CD4-positive, CD25-positive, alpha-beta regulatory T cell (primary cell): ENCODE data around the gene COX7A2L. TPM values are rescaled to one million over a fixed set of nuclear protein-coding genes. Genes with fewer than 3 reads are reported as not detected.

Source experiments
- ATAC-seq, 2 donors: fragments of 150-1000 bp; cut with Tn5 transposase; one replicate each; pipeline ENCODE4 v1.10.0; 2021; ENCODE audit warnings: low read depth in 2 of 2, moderate number of reproducible peaks in 2 of 2, moderate library complexity in 1 of 2
- DNase-seq, 3 donors: peaks; one replicate each; pipeline versions ENCODE4 v3.0.0 to v3.0.0-alpha.2; 2012 to 2022; ENCODE audit warnings: mixed read lengths in 1 of 3
- H3K27ac ChIP-seq: one replicate; pipeline ENCODE4 v1.7.0; 2013; ENCODE audit warnings: mild to moderate bottlenecking, low read length; ENCODE audit not compliant: insufficient read depth, poor library complexity, severe bottlenecking
- H3K27me3 ChIP-seq: one replicate; pipeline ENCODE4 v1.7.0; 2013; ENCODE audit warnings: low read length; ENCODE audit not compliant: control insufficient read depth, insufficient read depth
- H3K36me3 ChIP-seq: one replicate; pipeline ENCODE4 v1.7.0; 2013; ENCODE audit warnings: mild to moderate bottlenecking, low read length, moderate library complexity; ENCODE audit not compliant: control insufficient read depth, insufficient read depth
- H3K4me1 ChIP-seq: 2 replicates; pipeline ENCODE4 v1.7.0; 2013; ENCODE audit warnings: mild to moderate bottlenecking, low read length; ENCODE audit not compliant: insufficient read depth, control insufficient read depth, poor library complexity, severe bottlenecking
- H3K4me3 ChIP-seq: one replicate; pipeline ENCODE4 v1.7.0; 2013; ENCODE audit warnings: low read depth, mild to moderate bottlenecking, low read length, moderate library complexity
- H3K9me3 ChIP-seq, 2 experiments: 1 replicate in 1 of 2; 2 replicates in 1 of 2; pipeline ENCODE4 v1.7.0; 2013; ENCODE audit warnings: low read length in 2 of 2, mild to moderate bottlenecking in 1 of 2, moderate library complexity in 1 of 2; ENCODE audit not compliant: control insufficient read depth in 2 of 2
- H3K27ac Mint-ChIP-seq, 3 donors: one replicate each; pipeline ENCODE4 v1.8.0; 2020 to 2022; ENCODE audit warnings: mild to moderate bottlenecking in 3 of 3, mixed read lengths in 3 of 3, moderate library complexity in 2 of 3
- H3K27me3 Mint-ChIP-seq: one replicate; pipeline ENCODE4 v1.8.0; 2022; ENCODE audit warnings: mild to moderate bottlenecking, mixed read lengths
- H3K36me3 Mint-ChIP-seq: one replicate; pipeline ENCODE4 v1.8.0; 2020; ENCODE audit warnings: mixed read lengths
- H3K4me1 Mint-ChIP-seq, 4 donors: one replicate each; pipeline ENCODE4 v1.8.0; 2020 to 2022; ENCODE audit warnings: mixed read lengths in 4 of 4, mild to moderate bottlenecking in 1 of 4
- H3K4me3 Mint-ChIP-seq, 4 donors: one replicate each; pipeline ENCODE4 v1.8.0; 2020 to 2022; ENCODE audit warnings: mild to moderate bottlenecking in 4 of 4, mixed read lengths in 4 of 4, moderate library complexity in 3 of 4
- H3K9me3 Mint-ChIP-seq, 7 donors: one replicate each; pipeline ENCODE4 v1.8.0; 2020 to 2022; ENCODE audit warnings: mixed read lengths in 7 of 7, mild to moderate bottlenecking in 3 of 7, moderate library complexity in 2 of 7
- polyA plus RNA-seq, 4 donors: library from polyadenylated mRNA; unstranded; fragments of 300-500 nt; fragmentation: Illumina TruSeq; gene quantifications; one replicate each; pipeline ENCODE4 v1.2.3, GENCODE V29; 2021
- total RNA-seq: library from RNA; stranded (reverse); gene quantifications from one replicate; pipeline ENCODE4 v1.2.3, GENCODE V29; 2022

The COX7A2L gene
- total and polyA plus RNA-seq, 5 donors from 2014 or later, result 57.2 to 214 (median 191) TPM

DNA sequence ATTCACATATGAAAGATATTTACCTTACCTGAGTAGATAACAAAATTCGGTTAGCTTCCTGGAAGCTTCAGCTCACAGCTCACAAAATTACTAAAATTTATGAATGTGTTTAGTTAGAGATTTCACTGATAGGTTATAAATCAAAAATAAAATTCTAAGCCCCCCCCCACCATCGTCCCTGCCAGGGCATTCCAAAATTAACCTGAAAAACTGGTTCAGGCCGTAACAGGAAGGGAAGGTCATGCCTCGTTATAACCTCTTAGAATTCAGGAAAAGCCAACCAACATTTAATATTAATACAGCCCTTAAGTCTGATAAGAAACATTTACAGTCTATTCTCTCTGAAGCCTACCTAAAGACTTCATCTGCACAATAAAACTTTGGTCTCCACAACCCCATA, 48.9 kb downstream of the COX7A2L start:
- ATAC-seq (no peak), DNase-seq (no peak)
- Histone ChIP-seq H3K27me3 (no peaks in the 10 kb centered on the region), H3K27ac (no peak overlapping the region), H3K4me1 (peaks cover 3% of the 10 kb centered on the region), H3K9me3 (no peaks in the 10 kb centered on the region), H3K4me3 (no peak overlapping the region), H3K36me3 (peaks cover 55% of the 10 kb centered on the region)
- peaks cover 16 to 25% (median 19%) of the 10 kb centered on the region in 4 donors for H3K4me1 Mint-ChIP-seq
- no peak overlapping the region for H3K27ac Mint-ChIP-seq
- no peak overlapping the region for H3K4me3 Mint-ChIP-seq
- no peaks in the 10 kb centered on the region for H3K9me3 Mint-ChIP-seq
- H3K27me3 Mint-ChIP-seq, result no peaks in the 10 kb centered on the region
- peaks cover 37% of the 10 kb centered on the region for H3K36me3 Mint-ChIP-seq

DNA sequence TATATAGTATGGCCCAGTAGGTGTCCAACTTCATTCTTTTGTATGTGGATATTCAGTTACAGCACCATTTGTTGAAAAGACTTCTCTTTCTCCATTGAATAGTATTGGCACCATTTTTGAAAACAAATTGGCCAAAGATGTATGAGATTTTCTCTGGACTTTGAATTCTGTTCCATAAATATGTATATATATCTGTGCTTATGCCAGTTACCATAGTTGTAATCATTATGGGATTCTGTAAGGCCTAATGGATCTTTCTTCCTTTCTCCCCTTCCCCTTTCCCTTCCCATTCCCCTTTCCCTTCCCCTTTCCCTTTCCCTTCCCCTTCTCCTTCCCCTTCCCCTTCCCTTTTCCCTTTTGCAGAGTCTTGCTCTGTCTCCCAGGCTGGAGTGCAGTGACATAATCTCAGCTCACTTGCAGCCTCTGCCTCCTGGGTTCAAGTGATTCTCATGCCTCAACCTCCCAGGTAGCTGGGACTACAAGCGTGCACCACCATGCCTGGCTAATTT, 51.0 kb downstream of the COX7A2L start:
- H3K9me3 Mint-ChIP-seq, result no peaks in the 10 kb centered on the region
- H3K36me3 Mint-ChIP-seq, result peaks cover 34% of the 10 kb centered on the region
- H3K27me3 Mint-ChIP-seq, result no peaks in the 10 kb centered on the region
- no peaks in the 10 kb centered on the region for H3K9me3 ChIP-seq
- ATAC-seq, result no peak
- H3K4me3 Mint-ChIP-seq, result no peak overlapping the region
- peaks cover 49% of the 10 kb centered on the region for H3K36me3 ChIP-seq
- peaks cover 6% of the 10 kb centered on the region for H3K4me1 ChIP-seq
- no peak overlapping the region for H3K27ac ChIP-seq
- H3K4me3 ChIP-seq, result no peak overlapping the region
- peak overlapping the region; percentile 47 to 79 (median 59) for H3K27ac Mint-ChIP-seq
- H3K4me1 Mint-ChIP-seq, result peaks cover 7 to 28% (median 22%) of the 10 kb centered on the region in 4 donors
- DNase-seq, result no peak
- H3K27me3 ChIP-seq, result no peaks in the 10 kb centered on the region

DNA sequence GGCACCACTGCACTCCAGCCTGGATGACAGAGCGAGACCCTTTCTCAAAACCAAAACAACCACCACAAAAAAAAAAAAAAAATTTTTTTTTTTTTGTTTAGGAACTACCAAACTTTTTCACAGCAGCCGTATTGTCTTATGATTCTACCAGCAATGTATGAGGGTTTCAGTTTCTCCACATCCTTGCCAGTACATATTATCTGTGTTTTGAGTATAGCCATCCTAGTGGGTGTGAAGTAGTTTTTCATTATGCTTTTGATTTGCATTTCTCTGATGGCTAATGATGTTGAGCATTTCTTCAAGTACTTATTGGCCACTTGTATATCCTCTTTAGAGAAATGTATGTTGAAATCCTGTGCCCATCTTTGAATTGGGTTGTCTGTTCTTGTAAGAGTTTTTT, 51.7 kb downstream of the COX7A2L start:
- Mint-ChIP-seq H3K36me3 (peaks cover 30% of the 10 kb centered on the region), H3K9me3 (no peaks in the 10 kb centered on the region)

DNA sequence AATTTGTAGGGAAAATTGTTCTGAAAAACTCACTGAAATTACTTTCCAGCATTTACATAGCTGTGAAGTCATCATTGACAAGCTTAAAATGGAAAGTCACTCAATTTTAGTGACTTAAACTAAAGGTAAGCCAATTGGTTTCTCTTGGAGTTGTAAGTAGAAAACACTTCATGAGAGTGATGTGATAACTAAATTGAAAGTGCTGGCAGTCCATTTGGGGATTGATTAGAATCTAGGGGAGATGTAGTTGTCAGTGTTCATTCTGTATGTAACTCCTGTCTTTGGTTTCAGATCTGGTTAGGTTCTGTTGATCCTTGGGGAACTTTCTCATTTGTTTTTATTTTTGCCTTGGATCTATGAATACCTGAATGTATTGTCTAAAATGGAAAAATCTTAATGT, 53.8 kb downstream of the COX7A2L start:
- peak overlapping the region in 1 of 3 donors; percentile 44 for H3K27ac Mint-ChIP-seq
- H3K36me3 ChIP-seq, result peaks cover 65% of the 10 kb centered on the region
- H3K36me3 Mint-ChIP-seq, result peaks cover 44% of the 10 kb centered on the region

More for the DNA sequence above, 51.7 kb downstream of the COX7A2L start:
- DNase-seq, result no peak
- no peaks in the 10 kb centered on the region for H3K9me3 ChIP-seq
- peak overlapping the region; percentile 47 to 79 (median 59) for H3K27ac Mint-ChIP-seq
- H3K36me3 ChIP-seq, result peaks cover 50% of the 10 kb centered on the region
- peaks cover 6% of the 10 kb centered on the region for H3K4me1 ChIP-seq
- H3K27me3 ChIP-seq, result no peaks in the 10 kb centered on the region
- no peak overlapping the region for H3K4me3 Mint-ChIP-seq
- H3K4me3 ChIP-seq, result no peak overlapping the region
- H3K27ac ChIP-seq, result no peak overlapping the region
- no peaks in the 10 kb centered on the region for H3K27me3 Mint-ChIP-seq
- no peak for ATAC-seq
- H3K4me1 Mint-ChIP-seq, result peaks cover 1 to 29% (median 16%) of the 10 kb centered on the region in 4 donors

DNA sequence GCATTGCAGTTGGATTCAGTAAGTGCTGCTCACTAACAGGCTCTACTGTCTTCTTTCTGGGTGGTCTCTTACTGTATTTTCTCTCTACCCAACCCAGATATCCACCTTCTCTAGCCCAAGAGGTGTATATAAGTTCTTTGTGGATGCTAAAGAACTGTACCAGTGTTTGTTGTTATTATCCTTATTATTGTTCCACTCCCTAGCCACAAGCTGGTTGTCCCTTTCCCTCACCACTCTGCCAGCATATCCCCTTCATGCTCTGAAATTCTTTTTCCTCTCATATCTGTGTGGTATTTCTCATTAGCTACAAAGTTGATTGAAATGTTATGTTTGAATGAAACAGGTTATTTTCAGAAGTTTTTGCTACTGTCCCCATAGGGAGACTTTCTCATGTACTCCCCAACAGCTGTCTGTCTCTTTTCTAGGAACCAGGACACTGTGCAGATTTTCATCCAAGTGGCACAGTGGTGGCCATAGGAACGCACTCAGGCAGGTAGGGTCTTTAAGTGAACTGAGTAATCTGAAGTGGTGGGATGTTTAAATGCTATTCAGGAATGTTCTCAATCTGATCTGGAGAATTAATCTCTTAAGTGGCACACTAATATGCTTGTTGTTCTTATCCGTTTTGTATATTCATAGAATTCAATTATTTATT, 56.8 kb downstream of the COX7A2L start:
- Histone ChIP-seq H3K9me3 (no peaks in the 10 kb centered on the region), H3K27ac (no peak overlapping the region), H3K4me3 (no peak overlapping the region), H3K4me1 (peaks cover 20% of the 10 kb centered on the region), H3K36me3 (peaks cover 71% of the 10 kb centered on the region), H3K27me3 (no peaks in the 10 kb centered on the region)
- no peaks in the 10 kb centered on the region for H3K27me3 Mint-ChIP-seq
- peak overlapping the region; percentile 16 to 86 (median 61) for H3K27ac Mint-ChIP-seq
- H3K4me3 Mint-ChIP-seq, result peak overlapping the region in 1 of 4 donors; percentile 50
- no peaks in the 10 kb centered on the region for H3K9me3 Mint-ChIP-seq
- peaks cover 9 to 39% (median 27%) of the 10 kb centered on the region in 4 donors for H3K4me1 Mint-ChIP-seq
- ATAC-seq, result no peak
- no peak for DNase-seq
- peaks cover 58% of the 10 kb centered on the region for H3K36me3 Mint-ChIP-seq

More for the DNA sequence above, 53.8 kb downstream of the COX7A2L start:
- H3K4me3 ChIP-seq, result no peak overlapping the region
- no peaks in the 10 kb centered on the region for H3K27me3 Mint-ChIP-seq
- no peaks in the 10 kb centered on the region for H3K9me3 ChIP-seq
- H3K27ac ChIP-seq, result no peak overlapping the region
- peaks cover 6% of the 10 kb centered on the region for H3K4me1 ChIP-seq
- H3K27me3 ChIP-seq, result no peaks in the 10 kb centered on the region
- DNase-seq (no peak), ATAC-seq (no peak)
- H3K4me1 Mint-ChIP-seq, result peaks cover 0 to 33% (median 18%) of the 10 kb centered on the region in 4 donors
- no peak overlapping the region for H3K4me3 Mint-ChIP-seq
- H3K9me3 Mint-ChIP-seq, result no peaks in the 10 kb centered on the region

DNA sequence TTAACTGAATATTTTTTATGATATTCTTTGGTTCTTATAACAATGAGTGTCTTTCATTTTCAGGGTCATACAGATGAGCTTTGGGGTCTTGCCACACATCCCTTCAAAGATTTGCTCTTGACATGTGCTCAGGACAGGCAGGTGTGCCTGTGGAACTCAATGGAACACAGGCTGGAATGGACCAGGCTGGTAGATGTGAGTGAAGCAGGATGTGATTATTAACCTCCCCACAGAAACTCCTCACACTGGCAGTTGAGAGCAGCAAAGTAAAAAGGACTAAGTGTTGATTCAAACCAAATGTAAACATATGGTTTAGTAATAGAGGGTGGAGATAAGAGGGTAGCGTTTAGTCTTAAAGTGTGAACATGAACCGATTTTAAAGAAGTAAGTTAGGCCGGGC, 57.8 kb downstream of the COX7A2L start:
- no peak for ATAC-seq
- Histone ChIP-seq H3K4me3 (no peak overlapping the region), H3K36me3 (peaks cover 67% of the 10 kb centered on the region), H3K27ac (no peak overlapping the region), H3K9me3 (no peaks in the 10 kb centered on the region), H3K27me3 (no peaks in the 10 kb centered on the region), H3K4me1 (peaks cover 29% of the 10 kb centered on the region)
- H3K4me3 Mint-ChIP-seq, result no peak overlapping the region
- peaks cover 17 to 44% (median 35%) of the 10 kb centered on the region in 4 donors for H3K4me1 Mint-ChIP-seq
- H3K9me3 Mint-ChIP-seq, result no peaks in the 10 kb centered on the region
- no peaks in the 10 kb centered on the region for H3K27me3 Mint-ChIP-seq
- H3K27ac Mint-ChIP-seq, result peak overlapping the region in 1 of 3 donors; percentile 53
- H3K36me3 Mint-ChIP-seq, result peaks cover 58% of the 10 kb centered on the region
- no peak for DNase-seq

DNA sequence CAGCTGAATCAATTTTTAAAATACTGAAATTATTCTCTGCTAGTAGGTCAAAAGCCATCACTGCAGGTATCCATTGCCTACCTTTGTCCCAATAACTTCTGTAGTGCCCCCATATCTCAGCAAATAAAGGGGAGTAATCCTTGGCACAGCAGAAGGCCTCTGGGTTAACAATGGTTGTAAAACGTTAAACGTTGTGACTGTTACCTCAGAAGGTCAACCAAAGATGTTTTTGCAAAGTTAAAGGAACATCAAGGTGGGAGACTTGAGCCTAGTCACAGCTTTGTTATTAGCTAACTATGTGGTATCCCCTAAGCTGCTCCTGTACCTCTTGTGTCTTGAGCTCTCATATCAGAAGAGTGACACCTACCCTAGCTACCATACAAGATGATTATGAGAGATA, 60.5 kb downstream of the COX7A2L start:
- no peak overlapping the region for H3K27ac ChIP-seq
- Mint-ChIP-seq H3K4me1 (peaks cover 33 to 58% (median 49%) of the 10 kb centered on the region in 4 donors), H3K9me3 (peaks cover 0 to 2% (median 0%) of the 10 kb centered on the region in 7 donors)

More for the DNA sequence above, 60.5 kb downstream of the COX7A2L start:
- H3K4me3 ChIP-seq, result no peak overlapping the region
- H3K4me1 ChIP-seq, result peaks cover 50% of the 10 kb centered on the region
- H3K36me3 ChIP-seq, result peaks cover 59% of the 10 kb centered on the region
- no peak overlapping the region for H3K4me3 Mint-ChIP-seq
- no peaks in the 10 kb centered on the region for H3K9me3 ChIP-seq
- no peaks in the 10 kb centered on the region for H3K27me3 ChIP-seq
- no peak for DNase-seq
- no peak for ATAC-seq
- H3K27ac Mint-ChIP-seq, result peak overlapping the region in 1 of 3 donors; percentile 87
- no peaks in the 10 kb centered on the region for H3K27me3 Mint-ChIP-seq
- H3K36me3 Mint-ChIP-seq, result peaks cover 69% of the 10 kb centered on the region
